Neural cell (in vitro differentiated cells): ENCODE measurements around the gene AGO3. TPM values are rescaled to one million over a fixed set of nuclear protein-coding genes. Genes with fewer than 3 reads are reported as not detected.

ENCODE experiments used
- H2AFZ ChIP-seq: fragments of 200-600, 300-800 bp; sonication (generic), shearing (Covaris generic); 2 replicates; pipeline ENCODE4 v1.6.0; 2014; ENCODE audit warnings: low read depth, mild to moderate bottlenecking, antibody characterized with exemption, low read length, moderate library complexity
- H3F3A ChIP-seq: fragments of 200-600 bp; shearing (Covaris generic); 2 replicates; pipeline ENCODE4 v1.6.1; 2016; ENCODE audit warnings: mild to moderate bottlenecking, moderate library complexity, mixed read lengths, antibody characterized with exemption, low read length; ENCODE audit not compliant: insufficient read depth, poor library complexity, severe bottlenecking
- H3K27ac ChIP-seq: fragments of 200-600, 300-800 bp; sonication (generic), shearing (Covaris generic); 2 replicates; pipeline ENCODE4 v1.5.1; 2014; ENCODE audit warnings: mild to moderate bottlenecking, low read length, moderate library complexity
- H3K27me3 ChIP-seq: fragments of 300-800, 200-600 bp; sonication (generic), shearing (Covaris generic); 2 replicates; pipeline ENCODE4 v1.6.0; 2014; ENCODE audit warnings: mild to moderate bottlenecking, low read depth, low read length, moderate library complexity; ENCODE audit not compliant: insufficient read depth
- H3K36me3 ChIP-seq: fragments of 300-800, 200-600 bp; sonication (generic), shearing (Covaris generic); 2 replicates; pipeline ENCODE4 v1.5.1; 2014; ENCODE audit warnings: mild to moderate bottlenecking, antibody characterized with exemption, low read length, moderate library complexity; ENCODE audit not compliant: insufficient read depth
- H3K4me2 ChIP-seq: fragments of 300-800, 200-600 bp; sonication (generic), shearing (Covaris generic); 2 replicates; pipeline ENCODE4 v1.6.0; 2014; ENCODE audit warnings: mild to moderate bottlenecking, low read length
- H3K4me3 ChIP-seq: fragments of 300-800, 200-600 bp; sonication (generic), shearing (Covaris generic); 2 replicates; pipeline ENCODE4 v1.5.1; 2014; ENCODE audit warnings: mild to moderate bottlenecking, low read length, moderate library complexity
- H3K79me2 ChIP-seq: fragments of 200-600 bp; shearing (Covaris generic); replicated peaks from 2 replicates; pipeline ENCODE4 v1.6.0; 2014; ENCODE audit warnings: mild to moderate bottlenecking, low read length, moderate library complexity; ENCODE audit not compliant: insufficient read depth
- H3K9ac ChIP-seq: fragments of 300-800, 200-600 bp; sonication (generic), shearing (Covaris generic); 2 replicates; pipeline ENCODE4 v1.6.1; 2016; ENCODE audit warnings: mild to moderate bottlenecking, low read length, mixed read lengths
- H3K9me2 ChIP-seq: fragments of 200-600 bp; shearing (Covaris generic); 2 replicates; pipeline ENCODE4 v1.6.1; 2016; ENCODE audit warnings: mild to moderate bottlenecking, low read length, mixed read lengths; ENCODE audit not compliant: insufficient read depth
- H3K9me3 ChIP-seq: fragments of 200-600, 300-800 bp; sonication (generic), shearing (Covaris generic); 2 replicates; pipeline ENCODE4 v1.6.1; 2016; ENCODE audit warnings: mild to moderate bottlenecking, mixed run types, low read length, moderate library complexity, mixed read lengths
- H4K20me1 ChIP-seq: fragments of 200-600 bp; shearing (Covaris generic); 2 replicates; pipeline ENCODE4 v1.6.1; 2016; ENCODE audit warnings: mild to moderate bottlenecking, mixed run types; ENCODE audit not compliant: insufficient read depth
- EP300 ChIP-seq: fragments of 450-650 bp; conservative IDR thresholded peaks from 2 replicates; pipeline ENCODE4 v1.6.1; 2014; ENCODE audit warnings: antibody characterized with exemption, mild to moderate bottlenecking, moderate library complexity; ENCODE audit not compliant: poor library complexity, severe bottlenecking
- EZH2 ChIP-seq: fragments of 200-600, 300-800 bp; shearing (Covaris generic), sonication (generic); IDR thresholded peaks from 2 replicates; pipeline ENCODE4 v1.6.1; 2014; ENCODE audit warnings: antibody characterized with exemption, low read length, borderline replicate concordance, mild to moderate bottlenecking; ENCODE audit not compliant: insufficient read depth, poor library complexity, severe bottlenecking
- MXI1 ChIP-seq: fragments of 450-650 bp; conservative IDR thresholded peaks from 2 replicates; pipeline ENCODE4 v1.6.1; 2014; ENCODE audit warnings: antibody characterized with exemption, mild to moderate bottlenecking; ENCODE audit not compliant: poor library complexity, severe bottlenecking
- POLR2AphosphoS5 ChIP-seq: IDR thresholded peaks from 2 replicates; pipeline ENCODE4 v1.6.1; 2012
- TAF1 ChIP-seq: IDR thresholded peaks from 2 replicates; pipeline ENCODE4 v1.6.1; 2012; ENCODE audit warnings: low read depth
- polyA plus RNA-seq: library from polyadenylated mRNA; depleted of rRNA; stranded (reverse); fragments of >200 nt; gene quantifications from 2 replicates; pipeline ENCODE4 v1.2.3, GENCODE V29; 2014
- TF ChIP-seq, protein P1 (sequence below): fragments of 450-650 bp; IDR thresholded peaks from 2 replicates; pipeline ENCODE4 v1.5.1; 2014; ENCODE audit warnings: antibody characterized with exemption, mild to moderate bottlenecking, moderate library complexity; ENCODE audit not compliant: poor library complexity, severe bottlenecking
- TF ChIP-seq, protein P2 (sequence below): IDR thresholded peaks from 2 replicates; pipeline ENCODE4 v1.6.1; 2012; ENCODE audit warnings: borderline replicate concordance

The AGO3 gene
- polyA plus RNA-seq, 1 donor from 2014 or later: 9.4 TPM

DNA sequence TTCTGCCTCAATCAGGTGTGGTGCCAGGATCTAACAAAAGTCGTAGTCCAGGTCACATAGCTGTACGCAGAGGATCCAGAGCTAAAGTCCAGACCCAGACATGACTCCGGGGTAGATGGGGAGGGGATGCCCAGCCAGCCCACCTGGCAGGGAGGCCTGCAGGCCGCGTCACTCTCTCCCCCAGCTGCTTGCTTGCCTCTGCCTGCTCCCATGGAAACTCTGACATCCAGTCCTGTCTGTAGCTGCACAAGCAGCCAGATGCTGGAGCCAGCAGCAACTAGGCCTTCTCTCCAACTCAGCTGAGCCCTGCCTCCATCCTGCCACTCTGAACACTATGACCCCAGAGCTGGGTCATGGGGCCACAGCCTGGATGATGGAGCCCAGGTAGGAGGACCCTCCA is 186.0 kb downstream of the AGO3 start:
- TF ChIP-seq POLR2AphosphoS5 (no peak), EP300 (no peak), TAF1 (no peak)
- TF ChIP-seq, protein P1, sequence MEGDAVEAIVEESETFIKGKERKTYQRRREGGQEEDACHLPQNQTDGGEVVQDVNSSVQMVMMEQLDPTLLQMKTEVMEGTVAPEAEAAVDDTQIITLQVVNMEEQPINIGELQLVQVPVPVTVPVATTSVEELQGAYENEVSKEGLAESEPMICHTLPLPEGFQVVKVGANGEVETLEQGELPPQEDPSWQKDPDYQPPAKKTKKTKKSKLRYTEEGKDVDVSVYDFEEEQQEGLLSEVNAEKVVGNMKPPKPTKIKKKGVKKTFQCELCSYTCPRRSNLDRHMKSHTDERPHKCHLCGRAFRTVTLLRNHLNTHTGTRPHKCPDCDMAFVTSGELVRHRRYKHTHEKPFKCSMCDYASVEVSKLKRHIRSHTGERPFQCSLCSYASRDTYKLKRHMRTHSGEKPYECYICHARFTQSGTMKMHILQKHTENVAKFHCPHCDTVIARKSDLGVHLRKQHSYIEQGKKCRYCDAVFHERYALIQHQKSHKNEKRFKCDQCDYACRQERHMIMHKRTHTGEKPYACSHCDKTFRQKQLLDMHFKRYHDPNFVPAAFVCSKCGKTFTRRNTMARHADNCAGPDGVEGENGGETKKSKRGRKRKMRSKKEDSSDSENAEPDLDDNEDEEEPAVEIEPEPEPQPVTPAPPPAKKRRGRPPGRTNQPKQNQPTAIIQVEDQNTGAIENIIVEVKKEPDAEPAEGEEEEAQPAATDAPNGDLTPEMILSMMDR: no peak
- H3F3A ChIP-seq: no peaks in the 10 kb centered on the region
- no peaks in the 10 kb centered on the region for H3K9me2 ChIP-seq
- H4K20me1 ChIP-seq: no peaks in the 10 kb centered on the region
- H3K79me2 ChIP-seq: no peaks in the 10 kb centered on the region
- no peak overlapping the region for H2AFZ ChIP-seq
- H3K27ac ChIP-seq: no peak overlapping the region
- no peaks in the 10 kb centered on the region for H3K9me3 ChIP-seq
- H3K4me3 ChIP-seq: no peak overlapping the region
- no peaks in the 10 kb centered on the region for H3K27me3 ChIP-seq
- no peak overlapping the region for H3K9ac ChIP-seq
- no peak overlapping the region for H3K4me2 ChIP-seq
- H3K36me3 ChIP-seq: no peaks in the 10 kb centered on the region

DNA sequence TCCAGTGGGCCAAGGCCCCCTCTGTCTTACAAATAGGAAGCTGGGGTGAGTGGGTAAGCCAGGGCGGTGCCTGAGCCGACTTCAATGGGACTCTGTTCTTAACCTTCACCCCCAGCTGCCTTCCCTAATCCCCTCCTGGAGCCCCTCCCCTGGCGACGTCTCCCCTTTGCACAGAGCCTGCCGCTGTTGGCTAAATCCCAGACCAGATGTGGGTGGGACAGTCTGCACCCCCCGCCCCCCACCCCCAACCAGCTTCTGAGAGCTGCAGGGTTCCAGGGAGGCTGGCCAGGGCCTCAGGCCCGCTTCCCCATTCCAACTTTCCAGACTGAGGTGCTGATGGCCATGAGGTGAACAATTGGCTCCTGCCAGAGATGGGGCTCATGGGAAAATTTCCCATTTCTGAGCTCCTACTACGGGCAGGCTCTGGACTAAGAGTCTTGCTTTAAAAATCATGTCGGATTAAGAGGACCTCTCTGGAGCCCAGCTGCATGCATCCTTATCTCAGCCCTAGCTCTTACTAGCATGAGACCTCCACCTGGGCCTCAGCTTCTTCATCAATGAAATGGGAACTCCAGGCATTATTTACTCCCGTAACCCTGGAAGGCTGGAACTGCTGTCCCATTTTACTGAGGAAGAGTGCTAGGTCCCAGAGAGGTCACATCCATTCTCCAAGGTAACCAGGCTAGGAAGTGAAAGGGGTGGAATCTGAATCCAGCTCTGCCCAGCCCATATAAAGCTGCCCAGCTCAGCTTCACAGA is 187.7 kb downstream of the AGO3 start:
- no peaks in the 10 kb centered on the region for H3F3A ChIP-seq
- no peak overlapping the region for H3K4me3 ChIP-seq
- H3K36me3 ChIP-seq: no peaks in the 10 kb centered on the region
- H3K79me2 ChIP-seq: no peaks in the 10 kb centered on the region
- no peaks in the 10 kb centered on the region for H4K20me1 ChIP-seq
- no peaks in the 10 kb centered on the region for H3K9me3 ChIP-seq
- TF ChIP-seq, protein P2, sequence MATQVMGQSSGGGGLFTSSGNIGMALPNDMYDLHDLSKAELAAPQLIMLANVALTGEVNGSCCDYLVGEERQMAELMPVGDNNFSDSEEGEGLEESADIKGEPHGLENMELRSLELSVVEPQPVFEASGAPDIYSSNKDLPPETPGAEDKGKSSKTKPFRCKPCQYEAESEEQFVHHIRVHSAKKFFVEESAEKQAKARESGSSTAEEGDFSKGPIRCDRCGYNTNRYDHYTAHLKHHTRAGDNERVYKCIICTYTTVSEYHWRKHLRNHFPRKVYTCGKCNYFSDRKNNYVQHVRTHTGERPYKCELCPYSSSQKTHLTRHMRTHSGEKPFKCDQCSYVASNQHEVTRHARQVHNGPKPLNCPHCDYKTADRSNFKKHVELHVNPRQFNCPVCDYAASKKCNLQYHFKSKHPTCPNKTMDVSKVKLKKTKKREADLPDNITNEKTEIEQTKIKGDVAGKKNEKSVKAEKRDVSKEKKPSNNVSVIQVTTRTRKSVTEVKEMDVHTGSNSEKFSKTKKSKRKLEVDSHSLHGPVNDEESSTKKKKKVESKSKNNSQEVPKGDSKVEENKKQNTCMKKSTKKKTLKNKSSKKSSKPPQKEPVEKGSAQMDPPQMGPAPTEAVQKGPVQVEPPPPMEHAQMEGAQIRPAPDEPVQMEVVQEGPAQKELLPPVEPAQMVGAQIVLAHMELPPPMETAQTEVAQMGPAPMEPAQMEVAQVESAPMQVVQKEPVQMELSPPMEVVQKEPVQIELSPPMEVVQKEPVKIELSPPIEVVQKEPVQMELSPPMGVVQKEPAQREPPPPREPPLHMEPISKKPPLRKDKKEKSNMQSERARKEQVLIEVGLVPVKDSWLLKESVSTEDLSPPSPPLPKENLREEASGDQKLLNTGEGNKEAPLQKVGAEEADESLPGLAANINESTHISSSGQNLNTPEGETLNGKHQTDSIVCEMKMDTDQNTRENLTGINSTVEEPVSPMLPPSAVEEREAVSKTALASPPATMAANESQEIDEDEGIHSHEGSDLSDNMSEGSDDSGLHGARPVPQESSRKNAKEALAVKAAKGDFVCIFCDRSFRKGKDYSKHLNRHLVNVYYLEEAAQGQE: no peak
- TF ChIP-seq EZH2: no peak
- no peak for TF ChIP-seq POLR2AphosphoS5
- TF ChIP-seq TAF1: no peak
- no peak for TF ChIP-seq EP300
- H3K4me2 ChIP-seq: no peak overlapping the region
- H2AFZ ChIP-seq: no peak overlapping the region
- peaks cover 15% of the 10 kb centered on the region for H3K27me3 ChIP-seq
- no peak overlapping the region for H3K9ac ChIP-seq
- no peak overlapping the region for H3K27ac ChIP-seq
- H3K9me2 ChIP-seq: no peaks in the 10 kb centered on the region

DNA sequence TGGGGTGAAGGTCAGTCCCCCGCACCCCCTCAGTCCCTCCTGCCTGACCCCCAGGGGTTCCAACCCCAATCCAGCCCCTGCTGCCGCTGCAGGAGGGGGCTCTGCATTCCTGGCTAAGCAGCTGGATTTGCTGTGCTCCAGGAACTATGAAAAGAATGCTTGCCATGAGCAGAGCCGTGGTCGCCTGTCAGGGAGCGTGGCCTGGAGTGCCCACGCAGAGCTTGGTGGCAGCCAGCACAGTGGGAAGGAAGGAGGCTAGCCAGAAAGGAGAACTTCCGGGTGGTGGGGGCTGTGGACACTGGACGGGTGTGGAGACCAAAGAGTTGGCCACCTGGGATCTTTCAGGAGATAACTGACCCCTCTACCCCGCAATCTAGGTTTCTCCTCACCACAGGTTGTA is 188.6 kb downstream of the AGO3 start:
- no peaks in the 10 kb centered on the region for H3K9me2 ChIP-seq
- H3K79me2 ChIP-seq: no peaks in the 10 kb centered on the region
- no peaks in the 10 kb centered on the region for H3K9me3 ChIP-seq
- no peak overlapping the region for H2AFZ ChIP-seq
- H4K20me1 ChIP-seq: no peaks in the 10 kb centered on the region
- H3K27me3 ChIP-seq: peaks cover 23% of the 10 kb centered on the region
- H3K36me3 ChIP-seq: no peaks in the 10 kb centered on the region
- no peak overlapping the region for H3K4me2 ChIP-seq
- TF ChIP-seq EZH2 (no peak), EP300 (no peak), MXI1 (no peak), TAF1 (no peak), POLR2AphosphoS5 (no peak)
- TF ChIP-seq, protein P2: no peak
- TF ChIP-seq, protein P1: no peak
- no peak overlapping the region for H3K27ac ChIP-seq
- H3F3A ChIP-seq: no peaks in the 10 kb centered on the region
- H3K9ac ChIP-seq: no peak overlapping the region
- H3K4me3 ChIP-seq: no peak overlapping the region
